Measurements from ENCODE around the gene PSTK. TPM values are rescaled to one million over a fixed set of nuclear protein-coding genes. Genes with fewer than 3 reads are reported as not detected.

PSTK gene
- total and polyA plus RNA-seq, 2 experiments from 2014 or later, result 1.4 to 7.0 TPM

GRCh38 chr10:123019941-123020703, 39.9 kb downstream of the PSTK start:
- 94 to 95% methylated on average over 1 of the region's 1 CpG for WGBS, 2 experiments (ENCODE audit: low coverage in 1 of 2, low lambda C conversion rate in 2 of 2, missing lambda C conversion rate in 2 of 2)
- in situ Hi-C loops (cut with MboI), result no loop called here
- no peaks in the 10 kb centered on the region for H3K9me3 ChIP-seq (ENCODE audit: low read depth)

GRCh38 chr10:123021517-123021916, 41.3 kb downstream of the PSTK start:
- Histone ChIP-seq H3K27me3 (replicated peaks; ENCODE audit: insufficient read depth) (no peaks in the 10 kb centered on the region), H3K4me2 (ENCODE audit: unreplicated experiment) (no peak overlapping the region), H3K9ac (no peak overlapping the region), H3K79me2 (ENCODE audit: insufficient read depth) (no peaks in the 10 kb centered on the region), H3K4me1 (ENCODE audit: insufficient read depth) (no peaks in the 10 kb centered on the region), H3K9me3 (ENCODE audit: low read depth) (no peaks in the 10 kb centered on the region), H3K36me3 (ENCODE audit: low read depth) (no peaks in the 10 kb centered on the region), H4K20me1 (ENCODE audit: insufficient read depth) (no peaks in the 10 kb centered on the region), H3K27ac (no peak overlapping the region), H2AFZ (no peak overlapping the region), H3F3A (ENCODE audit: insufficient read depth) (no peaks in the 10 kb centered on the region), H3K4me3 (no peak overlapping the region), H3K9me2 (ENCODE audit: insufficient read depth) (no peaks in the 10 kb centered on the region)
- TF ChIP-seq EZH2phosphoT487 (IDR thresholded peaks at IDR 0.05; ENCODE audit: insufficient read depth, low read depth), result no peak
- TF ChIP-seq EZH2 (IDR thresholded peaks at IDR 0.05; ENCODE audit: insufficient read depth, poor library complexity, severe bottlenecking), result no peak
- 72 to 74% methylated on average over 3 of the region's 3 CpGs for WGBS, 2 experiments (ENCODE audit: low coverage in 1 of 2, low lambda C conversion rate in 2 of 2, missing lambda C conversion rate in 2 of 2)
- in situ Hi-C loops (cut with MboI), result no loop called here
- DNase-seq, result peak; percentile 32

More at GRCh38 chr10:123019941-123020703, 39.9 kb downstream of the PSTK start:
- TF ChIP-seq EZH2 (IDR thresholded peaks at IDR 0.05; ENCODE audit: insufficient read depth, poor library complexity, severe bottlenecking) (no peak), EZH2phosphoT487 (IDR thresholded peaks at IDR 0.05; ENCODE audit: insufficient read depth, low read depth) (no peak)
- Histone ChIP-seq H3K36me3 (ENCODE audit: low read depth) (no peaks in the 10 kb centered on the region), H3K27me3 (replicated peaks; ENCODE audit: insufficient read depth) (no peaks in the 10 kb centered on the region), H2AFZ (no peak overlapping the region), H3K4me3 (no peak overlapping the region), H3K9me2 (ENCODE audit: insufficient read depth) (no peaks in the 10 kb centered on the region), H3K79me2 (ENCODE audit: insufficient read depth) (no peaks in the 10 kb centered on the region), H3K4me1 (ENCODE audit: insufficient read depth) (no peaks in the 10 kb centered on the region), H3K4me2 (ENCODE audit: unreplicated experiment) (no peak overlapping the region), H3F3A (ENCODE audit: insufficient read depth) (no peaks in the 10 kb centered on the region), H3K9ac (no peak overlapping the region), H4K20me1 (ENCODE audit: insufficient read depth) (no peaks in the 10 kb centered on the region), H3K27ac (no peak overlapping the region)
- DNase-seq, result no peak

GRCh38 chr10:123024540-123024939, 44.3 kb downstream of the PSTK start:
- Histone ChIP-seq H3K9me3 (ENCODE audit: low read depth) (no peaks in the 10 kb centered on the region), H3K4me1 (ENCODE audit: insufficient read depth) (no peaks in the 10 kb centered on the region), H2AFZ (no peak overlapping the region), H3K36me3 (ENCODE audit: low read depth) (no peaks in the 10 kb centered on the region), H3K79me2 (ENCODE audit: insufficient read depth) (no peaks in the 10 kb centered on the region), H3K27ac (no peak overlapping the region), H3K4me2 (ENCODE audit: unreplicated experiment) (no peak overlapping the region), H3K9me2 (ENCODE audit: insufficient read depth) (no peaks in the 10 kb centered on the region), H3F3A (ENCODE audit: insufficient read depth) (no peaks in the 10 kb centered on the region), H3K9ac (no peak overlapping the region), H3K27me3 (replicated peaks; ENCODE audit: insufficient read depth) (no peaks in the 10 kb centered on the region), H3K4me3 (no peak overlapping the region), H4K20me1 (ENCODE audit: insufficient read depth) (no peaks in the 10 kb centered on the region)
- 69 to 78% methylated on average over 2 of the region's 2 CpGs for WGBS, 2 experiments (ENCODE audit: low coverage in 1 of 2, low lambda C conversion rate in 2 of 2, missing lambda C conversion rate in 2 of 2)
- no peak for DNase-seq
- in situ Hi-C loops (cut with MboI), result no loop called here
- TF ChIP-seq EZH2phosphoT487 (IDR thresholded peaks at IDR 0.05; ENCODE audit: insufficient read depth, low read depth), result no peak
- no peak for TF ChIP-seq EZH2 (IDR thresholded peaks at IDR 0.05; ENCODE audit: insufficient read depth, poor library complexity, severe bottlenecking)

GRCh38 chr10:123026302-123026701, 46.1 kb downstream of the PSTK start:
- no peaks in the 10 kb centered on the region for H4K20me1 ChIP-seq (ENCODE audit: insufficient read depth)
- H3K27me3 ChIP-seq (replicated peaks; ENCODE audit: insufficient read depth), result no peaks in the 10 kb centered on the region
- no peak overlapping the region for H3K9ac ChIP-seq
- H3F3A ChIP-seq (ENCODE audit: insufficient read depth), result no peaks in the 10 kb centered on the region
- in situ Hi-C loops (cut with MboI), result loop anchor here (25.0 kb wide), 1 partner anchor 936 kb away; no protein-coding TSS in a partner anchor
- no peaks in the 10 kb centered on the region for H3K79me2 ChIP-seq (ENCODE audit: insufficient read depth)
- no peaks in the 10 kb centered on the region for H3K9me3 ChIP-seq (ENCODE audit: low read depth)
- no peak for DNase-seq
- H3K9me2 ChIP-seq (ENCODE audit: insufficient read depth), result no peaks in the 10 kb centered on the region
- no peak overlapping the region for H2AFZ ChIP-seq
- H3K4me3 ChIP-seq, result no peak overlapping the region
- no peaks in the 10 kb centered on the region for H3K4me1 ChIP-seq (ENCODE audit: insufficient read depth)
- H3K4me2 ChIP-seq (ENCODE audit: unreplicated experiment), result no peak overlapping the region
- no peak overlapping the region for H3K27ac ChIP-seq
- TF ChIP-seq EZH2 (IDR thresholded peaks at IDR 0.05; ENCODE audit: insufficient read depth, poor library complexity, severe bottlenecking) (no peak), EZH2phosphoT487 (IDR thresholded peaks at IDR 0.05; ENCODE audit: insufficient read depth, low read depth) (no peak)
- H3K36me3 ChIP-seq (ENCODE audit: low read depth), result no peaks in the 10 kb centered on the region
- WGBS, 2 experiments (ENCODE audit: low coverage in 1 of 2, low lambda C conversion rate in 2 of 2, missing lambda C conversion rate in 2 of 2), result 27 to 32% methylated on average over 1 of the region's 1 CpG
